Mesenchymal stem cell (in vitro differentiated cells and primary cell): Measurements from ENCODE around the gene C20orf204.
A peak's percentile ranks its signal among the peaks of the same experiment; 100 is the strongest.

Experiments used
- DNase-seq: peaks from one replicate; pipeline ENCODE4 v3.0.0-alpha.2; 2013
- H2AFZ ChIP-seq: one replicate; pipeline ENCODE4 v1.6.1; 2013; ENCODE audit warnings: low read depth, mild to moderate bottlenecking, control low read depth, inconsistent platforms, low read length, moderate library complexity
- H2AK5ac ChIP-seq: 2 replicates; pipeline ENCODE4 v1.6.1; 2013; ENCODE audit warnings: low read length, moderate library complexity, mild to moderate bottlenecking, inconsistent platforms; ENCODE audit not compliant: severe bottlenecking
- H2BK120ac ChIP-seq: one replicate; pipeline ENCODE4 v1.6.1; 2013; ENCODE audit warnings: low read depth, mild to moderate bottlenecking, inconsistent platforms, low read length, moderate library complexity
- H2BK12ac ChIP-seq, 2 experiments: one replicate each; pipeline ENCODE4 v1.6.1; 2013; ENCODE audit warnings: inconsistent platforms in 2 of 2, low read length in 2 of 2, mild to moderate bottlenecking in 2 of 2, moderate library complexity in 2 of 2, control low read depth in 1 of 2
- H2BK15ac ChIP-seq: one replicate; pipeline ENCODE4 v1.6.1; 2013; ENCODE audit warnings: mild to moderate bottlenecking, low read depth, inconsistent platforms; ENCODE audit not compliant: poor library complexity, severe bottlenecking
- H2BK5ac ChIP-seq: 2 replicates; pipeline ENCODE4 v1.6.1; 2013; ENCODE audit warnings: low read depth, mild to moderate bottlenecking, low read length, control low read depth, inconsistent platforms; ENCODE audit not compliant: poor library complexity, severe bottlenecking
- H3K14ac ChIP-seq, 2 experiments: one replicate each; pipeline ENCODE4 v1.6.1; 2013; ENCODE audit warnings: inconsistent platforms in 2 of 2, low read length in 2 of 2, control low read depth in 1 of 2, mild to moderate bottlenecking in 1 of 2, moderate library complexity in 1 of 2
- H3K18ac ChIP-seq, 2 experiments: one replicate each; pipeline ENCODE4 v1.6.1; 2013; ENCODE audit warnings: inconsistent platforms in 2 of 2, low read length in 2 of 2, control low read depth in 1 of 2, low read depth in 1 of 2, mild to moderate bottlenecking in 1 of 2
- H3K23ac ChIP-seq, 2 experiments: one replicate each; pipeline ENCODE4 v1.6.1; 2013; ENCODE audit warnings: inconsistent platforms in 2 of 2, low read length in 2 of 2, mild to moderate bottlenecking in 2 of 2, moderate library complexity in 2 of 2, control low read depth in 1 of 2
- H3K27ac ChIP-seq: 2 replicates; pipeline ENCODE4 v1.5.1; 2013; ENCODE audit warnings: mild to moderate bottlenecking, moderate library complexity, low read length, control low read depth, inconsistent platforms; ENCODE audit not compliant: poor library complexity, severe bottlenecking
- H3K27me3 ChIP-seq, 2 experiments: 2 replicates each; pipeline versions ENCODE4 v1.6.1 to v1.7.0; 2013; ENCODE audit warnings: low read length in 2 of 2, mild to moderate bottlenecking in 2 of 2, moderate library complexity in 2 of 2, control low read depth in 1 of 2, inconsistent platforms in 1 of 2; ENCODE audit not compliant: control insufficient read depth in 1 of 2, insufficient read depth in 1 of 2
- H3K36me3 ChIP-seq, 2 experiments: 2 replicates each; pipeline versions ENCODE4 v1.6.1 to v1.7.0; 2013; ENCODE audit warnings: low read length in 2 of 2, control low read depth in 1 of 2, inconsistent platforms in 1 of 2, low read depth in 1 of 2, mild to moderate bottlenecking in 1 of 2; ENCODE audit not compliant: insufficient read depth in 2 of 2, control insufficient read depth in 1 of 2
- H3K4ac ChIP-seq, 2 experiments: one replicate each; pipeline ENCODE4 v1.6.1; 2013; ENCODE audit warnings: inconsistent platforms in 2 of 2, low read length in 2 of 2, mild to moderate bottlenecking in 2 of 2, moderate library complexity in 2 of 2, control low read depth in 1 of 2, low read depth in 1 of 2
- H3K4me1 ChIP-seq: 2 replicates; pipeline ENCODE4 v1.6.1; 2013; ENCODE audit warnings: low read depth, low read length, control low read depth; ENCODE audit not compliant: control insufficient read depth, insufficient read depth
- H3K4me2 ChIP-seq: 2 replicates; pipeline ENCODE4 v1.6.1; 2013; ENCODE audit warnings: low read length, mild to moderate bottlenecking, inconsistent platforms; ENCODE audit not compliant: poor library complexity, severe bottlenecking
- H3K4me3 ChIP-seq, 2 experiments: 2 replicates each; pipeline versions ENCODE4 v1.5.1 to v1.7.0; 2013; ENCODE audit warnings: low read length in 2 of 2, mild to moderate bottlenecking in 2 of 2, control low read depth in 1 of 2, low read depth in 1 of 2; ENCODE audit not compliant: insufficient read depth in 1 of 2
- H3K79me1 ChIP-seq: replicated peaks from 2 replicates; pipeline ENCODE4 v1.6.1; 2013; ENCODE audit warnings: mild to moderate bottlenecking, control low read depth, low read length, inconsistent platforms; ENCODE audit not compliant: poor library complexity, severe bottlenecking
- H3K9ac ChIP-seq: 2 replicates; pipeline ENCODE4 v1.7.0; 2013; ENCODE audit warnings: mild to moderate bottlenecking, low read length, moderate library complexity
- H3K9me3 ChIP-seq: 2 replicates; pipeline ENCODE4 v1.7.0; 2013; ENCODE audit warnings: mild to moderate bottlenecking, low read length; ENCODE audit not compliant: control insufficient read depth
- H4K8ac ChIP-seq: one replicate; pipeline ENCODE4 v1.6.1; 2013; ENCODE audit warnings: inconsistent platforms, mild to moderate bottlenecking, low read length, moderate library complexity
- H4K91ac ChIP-seq: one replicate; pipeline ENCODE4 v1.6.1; 2013; ENCODE audit warnings: mild to moderate bottlenecking, low read length, inconsistent platforms
- WGBS: methylation state at CpG from one replicate; pipeline ENCODE4 v1.1.7; 2013; ENCODE audit warnings: mixed read lengths; 5-methylcytosine and 5-hydroxymethylcytosine counted together

Gene C20orf204

DNA sequence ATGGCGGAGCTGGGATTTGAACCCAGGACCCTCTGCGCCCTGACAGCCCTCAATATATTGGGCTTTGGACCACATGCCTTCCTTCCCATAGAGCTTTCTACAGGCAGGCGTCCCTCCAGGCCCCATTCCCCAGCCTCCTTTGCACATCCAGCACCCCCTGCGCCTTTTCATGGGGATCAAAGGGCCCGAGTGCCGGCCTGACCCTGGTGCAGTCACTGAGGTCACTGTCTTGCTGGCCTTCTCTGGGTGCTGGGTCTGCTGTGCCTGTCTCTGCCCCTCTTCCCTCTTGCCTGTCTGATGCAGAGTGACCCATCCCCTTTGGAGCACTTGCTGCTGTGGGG is 45.6 kb downstream of the C20orf204 start:
- no peak overlapping the region for H3K14ac ChIP-seq
- no peak overlapping the region for H3K18ac ChIP-seq
- H4K8ac ChIP-seq, result no peak overlapping the region
- H2AK5ac ChIP-seq, result no peak overlapping the region
- peaks cover 24% of the 10 kb centered on the region for H3K79me1 ChIP-seq
- no peak overlapping the region for H4K91ac ChIP-seq
- H3K9me3 ChIP-seq, result no peaks in the 10 kb centered on the region
- H2BK120ac ChIP-seq, result no peak overlapping the region
- no peak overlapping the region for H3K4me3 ChIP-seq
- no peak overlapping the region for H2BK5ac ChIP-seq
- H3K4me1 ChIP-seq, result peaks cover 50% of the 10 kb centered on the region
- peaks cover 25 to 47% of the 10 kb centered on the region in 2 experiments for H3K27me3 ChIP-seq
- WGBS, result 95% methylated on average over 6 of the region's 6 CpGs
- no peak overlapping the region for H3K4me2 ChIP-seq
- no peak overlapping the region for H3K9ac ChIP-seq
- H3K4ac ChIP-seq, result no peak overlapping the region
- H2BK12ac ChIP-seq, result peak overlapping the region in 1 of 2 experiments; percentile 51
- H3K36me3 ChIP-seq, result peaks cover 0 to 5% of the 10 kb centered on the region in 2 experiments
- no peak overlapping the region for H3K27ac ChIP-seq
- no peak overlapping the region for H3K23ac ChIP-seq
- DNase-seq, result no peak
- no peak overlapping the region for H2BK15ac ChIP-seq
- H2AFZ ChIP-seq, result no peak overlapping the region

DNA sequence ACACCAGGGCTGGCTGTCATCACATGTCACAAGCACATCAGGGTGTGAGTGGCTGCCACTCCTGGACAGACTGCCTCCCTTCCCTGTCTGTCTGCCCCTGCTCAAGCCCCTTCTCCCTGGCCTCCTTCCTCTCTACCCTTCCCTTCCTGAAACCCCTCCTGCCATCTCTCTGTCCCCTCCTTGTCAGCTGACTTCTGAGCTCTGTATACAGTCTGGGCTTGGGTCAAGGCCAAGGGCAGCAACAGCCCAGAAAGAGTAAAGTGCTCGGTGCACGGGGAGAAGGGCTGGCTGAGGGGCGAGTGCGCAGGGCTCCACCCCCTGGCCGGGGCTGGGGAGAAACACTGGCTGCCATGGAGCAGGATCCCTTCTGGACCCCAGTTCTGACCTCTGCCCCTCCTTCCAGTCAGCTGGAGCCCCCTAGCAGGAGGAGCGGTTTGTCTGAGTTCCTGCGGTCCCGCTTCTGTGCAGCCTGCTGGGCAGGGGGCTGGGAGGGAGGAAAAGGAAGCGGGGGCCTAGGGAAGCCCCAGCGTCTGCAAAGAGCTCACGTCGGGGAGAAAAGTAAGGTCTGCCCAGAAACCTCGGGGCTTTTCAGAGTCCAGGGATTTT is 46.2 kb downstream of the C20orf204 start:
- no peak overlapping the region for H2AFZ ChIP-seq
- H2BK15ac ChIP-seq, result peak overlapping the region; percentile 34
- H3K9ac ChIP-seq, result no peak overlapping the region
- H3K4me3 ChIP-seq, result no peak overlapping the region
- peaks cover 50% of the 10 kb centered on the region for H3K4me1 ChIP-seq
- H3K79me1 ChIP-seq, result peaks cover 18% of the 10 kb centered on the region
- no peak overlapping the region for H2BK120ac ChIP-seq
- H3K14ac ChIP-seq, result no peak overlapping the region
- no peak overlapping the region for H3K27ac ChIP-seq
- H3K9me3 ChIP-seq, result no peaks in the 10 kb centered on the region
- no peak overlapping the region for H3K4me2 ChIP-seq
- H3K23ac ChIP-seq, result no peak overlapping the region
- peak overlapping the region; percentile 31 for H4K8ac ChIP-seq
- H3K36me3 ChIP-seq, result no peaks in the 10 kb centered on the region
- peak overlapping the region in 1 of 2 experiments; percentile 37 for H3K18ac ChIP-seq
- 11% methylated on average over 11 of the region's 13 CpGs for WGBS
- H2BK12ac ChIP-seq, result no peak overlapping the region
- H4K91ac ChIP-seq, result peak overlapping the region; percentile 48
- no peak overlapping the region for H3K4ac ChIP-seq
- H3K27me3 ChIP-seq, result peaks cover 28 to 47% of the 10 kb centered on the region in 2 experiments
- H2AK5ac ChIP-seq, result peak overlapping the region; percentile 33
- no peak overlapping the region for H2BK5ac ChIP-seq
- DNase-seq, result no peak

DNA sequence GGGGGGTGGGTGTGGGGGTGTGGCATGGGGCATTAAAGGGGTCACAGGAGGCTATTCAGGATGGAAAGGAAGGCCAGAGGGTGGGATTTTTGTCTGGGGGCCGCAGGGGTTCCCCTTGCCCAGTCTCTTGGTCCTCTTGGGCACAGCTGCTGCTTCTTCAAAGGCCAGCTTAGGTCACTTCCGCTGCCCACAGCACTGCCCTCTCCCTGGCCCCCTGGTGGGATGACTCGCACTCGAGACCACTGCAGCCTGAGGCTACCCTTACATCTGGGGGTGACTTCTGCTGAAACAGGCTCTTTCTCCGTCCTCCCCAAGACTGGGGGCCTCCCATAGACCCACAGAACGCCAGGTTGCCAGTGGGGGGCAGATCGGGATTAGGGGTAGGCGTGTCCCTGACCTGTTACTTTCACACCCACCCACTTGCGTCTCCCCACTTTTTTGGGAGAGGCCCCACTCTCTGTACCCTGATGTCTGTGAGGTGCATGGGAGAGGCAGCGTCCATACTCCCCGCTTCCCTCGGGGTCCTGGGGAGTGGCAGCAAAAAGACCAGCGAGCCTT is 46.9 kb downstream of the C20orf204 start:
- peaks cover 44% of the 10 kb centered on the region for H3K4me1 ChIP-seq
- no peak overlapping the region for H3K9ac ChIP-seq
- H3K79me1 ChIP-seq, result peaks cover 11% of the 10 kb centered on the region
- 22% methylated on average over 13 of the region's 13 CpGs for WGBS
- no peaks in the 10 kb centered on the region for H3K9me3 ChIP-seq
- H3K14ac ChIP-seq, result no peak overlapping the region
- peak overlapping the region; percentile 91 for H3K4me2 ChIP-seq
- H2AFZ ChIP-seq, result no peak overlapping the region
- peak overlapping the region in 1 of 2 experiments; percentile 44 for H3K4me3 ChIP-seq
- no peak overlapping the region for H3K4ac ChIP-seq
- H2BK12ac ChIP-seq, result no peak overlapping the region
- peak overlapping the region; percentile 46 for H2BK5ac ChIP-seq
- H3K27me3 ChIP-seq, result peaks cover 33 to 51% of the 10 kb centered on the region in 2 experiments
- no peak overlapping the region for H4K91ac ChIP-seq
- no peak for DNase-seq
- H2AK5ac ChIP-seq, result no peak overlapping the region
- H3K27ac ChIP-seq, result no peak overlapping the region
- H2BK120ac ChIP-seq, result no peak overlapping the region
- H2BK15ac ChIP-seq, result no peak overlapping the region
- no peak overlapping the region for H3K23ac ChIP-seq
- H3K18ac ChIP-seq, result no peak overlapping the region
- no peaks in the 10 kb centered on the region for H3K36me3 ChIP-seq
- peak overlapping the region; percentile 47 for H4K8ac ChIP-seq

DNA sequence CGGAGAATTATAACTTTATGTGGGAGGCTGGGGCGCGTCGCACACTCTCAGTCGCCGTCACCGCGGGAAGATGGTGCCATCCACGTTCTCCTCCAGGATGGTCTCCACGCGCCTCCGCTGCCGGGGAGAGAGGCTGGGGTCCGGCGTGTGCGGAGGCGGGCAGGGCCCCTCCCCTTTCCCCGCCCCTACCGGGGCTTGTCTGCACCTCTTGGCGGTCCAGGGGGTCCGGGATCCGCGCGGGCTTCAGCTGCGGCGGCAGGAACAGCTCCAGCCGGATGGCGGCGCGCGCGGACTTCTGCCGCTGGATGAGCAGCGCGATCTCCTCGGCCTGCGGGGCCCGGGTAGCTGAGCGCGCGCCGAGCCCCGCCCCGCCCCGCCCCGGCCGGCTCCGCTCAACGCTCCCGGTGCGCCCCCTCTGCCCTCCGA is 47.4 kb downstream of the C20orf204 start:
- peak; percentile 80 for DNase-seq
- Histone ChIP-seq H3K9me3 (no peaks in the 10 kb centered on the region), H2BK120ac (no peak overlapping the region), H3K4me3 (peak overlapping the region; percentile 61 to 72), H3K27ac (no peak overlapping the region), H4K91ac (no peak overlapping the region), H3K4ac (no peak overlapping the region), H3K36me3 (no peaks in the 10 kb centered on the region), H3K4me1 (peaks cover 39% of the 10 kb centered on the region), H2BK5ac (peak overlapping the region; percentile 46), H2AFZ (peak overlapping the region; percentile 54), H2AK5ac (no peak overlapping the region), H3K23ac (no peak overlapping the region), H3K4me2 (peak overlapping the region; percentile 91), H3K14ac (no peak overlapping the region), H3K9ac (no peak overlapping the region), H2BK15ac (no peak overlapping the region), H2BK12ac (no peak overlapping the region), H3K79me1 (peaks cover 6% of the 10 kb centered on the region), H3K27me3 (peaks cover 37 to 55% of the 10 kb centered on the region in 2 experiments), H3K18ac (peak overlapping the region; percentile 55 to 71), H4K8ac (no peak overlapping the region)
- 5% methylated on average over 31 of the region's 52 CpGs for WGBS
